Liver (tissue), 10 donors: ENCODE measurements around the gene ZNF653. TPM values are rescaled to one million over a fixed set of nuclear protein-coding genes. Genes with fewer than 3 reads are reported as not detected.
"Not testable (repeated sequence)": the region's sequence is repeated elsewhere in the genome, so short reads cannot be mapped to it uniquely, and the experiment has no call there.

Experiments used
- DNase-seq: peaks from one replicate; pipeline ENCODE4 v3.0.0-alpha.2; 2017; ENCODE audit warnings: low spot score
- H3K27ac ChIP-seq, 2 donors: one replicate each; pipeline ENCODE4 v1.7.0; 2013; ENCODE audit warnings: inconsistent platforms in 2 of 2, low read length in 2 of 2, control low read depth in 1 of 2, low read depth in 1 of 2, mild to moderate bottlenecking in 1 of 2
- H3K27me3 ChIP-seq, 4 donors: one replicate each; pipeline versions ENCODE4 v1.6.1 to v1.7.0; 2013; ENCODE audit warnings: low read length in 3 of 4, inconsistent platforms in 1 of 4, mild to moderate bottlenecking in 1 of 4, moderate library complexity in 1 of 4; ENCODE audit not compliant: control insufficient read depth in 4 of 4, insufficient read depth in 4 of 4
- H3K36me3 ChIP-seq, 4 donors: one replicate each; pipeline versions ENCODE4 v1.6.1 to v1.7.0; 2013; ENCODE audit warnings: low read length in 3 of 4, mild to moderate bottlenecking in 3 of 4, low read depth in 1 of 4, moderate library complexity in 1 of 4; ENCODE audit not compliant: control insufficient read depth in 4 of 4, insufficient read depth in 3 of 4
- H3K4me1 ChIP-seq, 4 donors: one replicate each; pipeline versions ENCODE4 v1.6.1 to v1.7.0; 2013; ENCODE audit warnings: low read length in 3 of 4, mild to moderate bottlenecking in 3 of 4, moderate library complexity in 1 of 4; ENCODE audit not compliant: control insufficient read depth in 4 of 4, insufficient read depth in 4 of 4
- H3K4me3 ChIP-seq, 3 donors: one replicate each; pipeline versions ENCODE4 v1.6.1 to v1.7.0; 2013; ENCODE audit warnings: low read length in 3 of 3, control low read depth in 1 of 3, low read depth in 1 of 3, mild to moderate bottlenecking in 1 of 3
- H3K9ac ChIP-seq, 2 donors: one replicate each; pipeline ENCODE4 v1.7.0; 2013; ENCODE audit warnings: low read length in 2 of 2, mild to moderate bottlenecking in 2 of 2, moderate library complexity in 2 of 2, control low read depth in 1 of 2, low read depth in 1 of 2
- H3K9me3 ChIP-seq, 4 donors: one replicate each; pipeline versions ENCODE4 v1.6.1 to v1.7.0; 2013; ENCODE audit warnings: low read length in 3 of 4; ENCODE audit not compliant: control insufficient read depth in 4 of 4
- HNF4A ChIP-seq, 2 donors: conservative IDR thresholded peaks; 2 replicates each; pipeline ENCODE4 v1.6.1; 2016; ENCODE audit warnings: antibody characterized with exemption in 2 of 2, mild to moderate bottlenecking in 2 of 2
- YY1 ChIP-seq: IDR thresholded peaks from 2 replicates; pipeline ENCODE4 v1.6.1; 2016; ENCODE audit warnings: antibody characterized with exemption, mild to moderate bottlenecking
- WGBS: extraction: QIAGEN DNeasy Blood & Tissue Kit; methylation state at CpG from one replicate; pipeline ENCODE4 v1.1.7; 2013; 5-methylcytosine and 5-hydroxymethylcytosine counted together
- polyA plus RNA-seq, 2 donors: library from polyadenylated mRNA; stranded (reverse) in 1 of 2; unstranded in 1 of 2; fragments of 200-250 nt in 1 of 2; fragments of >200 nt in 1 of 2; fragmentation: Nextera tagmentation in 1 of 2; extraction: Ambion mirVana in 1 of 2; gene quantifications; one replicate each; pipeline versions ENCODE4 v1.2.1 to v1.2.3, GENCODE V29; 2013 to 2015
- small RNA-seq: library from RNA; depleted of rRNA; stranded (forward); fragments of <200 nt; gene quantifications from one replicate; pipeline ENCODE3, GENCODE V24; 2014
- total RNA-seq, 2 donors: library from RNA; depleted of rRNA; stranded (reverse); fragments of >200 nt; gene quantifications; one replicate each; pipeline ENCODE4 v1.2.3, GENCODE V29; 2014
- donor health status: healthy.
- donor health status: healthy.
- donor health status: healthy.
- donor health status: healthy.
- donor health status: healthy.

Gene ZNF653
- total and polyA plus RNA-seq, 4 donors: 1.3 to 4.6 (median 3.1) TPM

GRCh38 chr19:11434703-11435056 is 71.0 kb downstream of the ZNF653 start:
- DNase-seq: no peak
- WGBS: 9% methylated on average over 9 of the region's 9 CpGs

GRCh38 chr19:11433526-11433925 is 72.1 kb downstream of the ZNF653 start:
- not testable (repeated sequence) for H3K27me3 ChIP-seq, DNase-seq, H3K9me3 ChIP-seq, H3K36me3 ChIP-seq, H3K27ac ChIP-seq, H3K9ac ChIP-seq, H3K4me3 ChIP-seq
- H3K4me1 ChIP-seq: peaks cover 9 to 17% (median 15%) of the 10 kb centered on the region in 4 donors
- 98% methylated on average over 3 of the region's 3 CpGs for WGBS

More at GRCh38 chr19:11434703-11435056, 71.0 kb downstream of the ZNF653 start:
- no peaks in the 10 kb centered on the region for H3K9me3 ChIP-seq
- peaks cover 9 to 17% (median 15%) of the 10 kb centered on the region in 4 donors for H3K4me1 ChIP-seq
- H3K9ac ChIP-seq: peak overlapping the region in 1 of 2 donors; percentile 53
- peak overlapping the region in 2 of 3 donors; percentile 27 to 82 for H3K4me3 ChIP-seq
- no peak for TF ChIP-seq HNF4A (conservative IDR thresholded peaks at IDR 0.05)
- TF ChIP-seq YY1: no peak
- no peaks in the 10 kb centered on the region for H3K27me3 ChIP-seq
- H3K36me3 ChIP-seq: peaks cover 0 to 9% (median 4%) of the 10 kb centered on the region in 4 donors
- peak overlapping the region; percentile 52 to 75 for H3K27ac ChIP-seq

Small RNA genes within 50 kb of the gene (small RNA-seq; reads per million reads assigned to genes)
- gene MIR7974 (2.2 reads per million, percentile 88 among the genes with 10 or more reads in this experiment), gene RN7SL833P (0.11 reads per million)

Other genes starting within 250 kb of the ZNF653 start
- gene DOCK6, start 243.3 kb downstream of the ZNF653 start, total RNA-seq: 10 to 100 TPM in 1 of 2 donors, 1 to 10 TPM in 1; 4.9 to 15.8 TPM
- 10 to 100 TPM; 13.2 to 14.2 TPM for gene DOCK6, start 243.3 kb downstream of the ZNF653 start, polyA plus RNA-seq
- not detected for gene TSPAN16, start 209.7 kb downstream of the ZNF653 start, total RNA-seq
- not detected for gene TSPAN16, start 209.7 kb downstream of the ZNF653 start, polyA plus RNA-seq
- 10 to 100 TPM in 1 of 2 donors, 1 to 10 TPM in 1; 9.5 to 10.2 TPM for gene RAB3D, start 166.2 kb downstream of the ZNF653 start, total RNA-seq
- gene RAB3D, start 166.2 kb downstream of the ZNF653 start, polyA plus RNA-seq: 1 to 10 TPM; 1.1 to 1.4 TPM
- 100 to 1,000 TPM; 110 to 268 TPM for gene TMEM205, start 159.6 kb downstream of the ZNF653 start, total RNA-seq
- 100 to 1,000 TPM; 275 to 410 TPM for gene TMEM205, start 159.6 kb downstream of the ZNF653 start, polyA plus RNA-seq
- gene CCDC159, start 159.3 kb downstream of the ZNF653 start, total RNA-seq: 10 to 100 TPM in 1 of 2 donors, 1 to 10 TPM in 1; 6.3 to 19.3 TPM
- gene CCDC159, start 159.3 kb downstream of the ZNF653 start, polyA plus RNA-seq: 10 to 100 TPM; 13.7 to 25.2 TPM
- 1 to 10 TPM; 1.3 to 6.9 TPM for gene PLPPR2, start 150.4 kb downstream of the ZNF653 start, total RNA-seq
- 10 to 100 TPM in 1 of 2 donors, 1 to 10 TPM in 1; 7.6 to 12.6 TPM for gene PLPPR2, start 150.4 kb downstream of the ZNF653 start, polyA plus RNA-seq
- gene SWSAP1, start 131.2 kb downstream of the ZNF653 start, total RNA-seq: 1 to 10 TPM in 1 of 2 donors, under 1 TPM in 1; 0.98 to 1.0 TPM
- gene SWSAP1, start 131.2 kb downstream of the ZNF653 start, polyA plus RNA-seq: 1 to 10 TPM; 2.5 to 6.4 TPM
- gene EPOR, start 121.5 kb downstream of the ZNF653 start, total RNA-seq: 10 to 100 TPM in 1 of 2 donors, 1 to 10 TPM in 1; 6.4 to 70.9 TPM
- gene EPOR, start 121.5 kb downstream of the ZNF653 start, polyA plus RNA-seq: 1 to 10 TPM; 6.3 to 7.6 TPM
- gene RGL3, start 86.5 kb downstream of the ZNF653 start, total RNA-seq: 10 to 100 TPM in 1 of 2 donors, 1 to 10 TPM in 1; 2.4 to 19.8 TPM
- gene RGL3, start 86.5 kb downstream of the ZNF653 start, polyA plus RNA-seq: 1 to 10 TPM; 5.7 to 9.8 TPM
- gene ODAD3, start 70.7 kb downstream of the ZNF653 start, total RNA-seq: under 1 TPM in 1 of 2 donors, not detected in 1; 0.08 TPM
- under 1 TPM; 0.21 to 0.46 TPM for gene ODAD3, start 70.7 kb downstream of the ZNF653 start, polyA plus RNA-seq
- 100 to 1,000 TPM in 1 of 2 donors, 10 to 100 TPM in 1; 53.0 to 104 TPM for gene PRKCSH, start 70.2 kb downstream of the ZNF653 start, total RNA-seq
- 100 to 1,000 TPM in 1 of 2 donors, 10 to 100 TPM in 1; 42.9 to 165 TPM for gene PRKCSH, start 70.2 kb downstream of the ZNF653 start, polyA plus RNA-seq
- not detected for gene ELAVL3, start 24.8 kb downstream of the ZNF653 start, total RNA-seq
- not detected for gene ELAVL3, start 24.8 kb downstream of the ZNF653 start, polyA plus RNA-seq
- 10 to 100 TPM; 20.5 to 34.9 TPM for gene ECSIT, start 23.3 kb upstream of the ZNF653 start, total RNA-seq
- 10 to 100 TPM; 27.2 to 37.4 TPM for gene ECSIT, start 23.3 kb upstream of the ZNF653 start, polyA plus RNA-seq
- gene CNN1, start 33.0 kb upstream of the ZNF653 start, total RNA-seq: 1 to 10 TPM in 1 of 2 donors, under 1 TPM in 1; 0.09 to 5.9 TPM
- 1 to 10 TPM in 1 of 2 donors, under 1 TPM in 1; 0.29 to 4.1 TPM for gene CNN1, start 33.0 kb upstream of the ZNF653 start, polyA plus RNA-seq
- 10 to 100 TPM; 11.1 to 15.5 TPM for gene ELOF1, start 53.4 kb upstream of the ZNF653 start, total RNA-seq
- gene ELOF1, start 53.4 kb upstream of the ZNF653 start, polyA plus RNA-seq: 10 to 100 TPM; 32.5 to 37.9 TPM
- 10 to 100 TPM; 20.7 to 30.5 TPM for gene ACP5, start 71.8 kb upstream of the ZNF653 start, total RNA-seq
- gene ACP5, start 71.8 kb upstream of the ZNF653 start, polyA plus RNA-seq: 10 to 100 TPM; 18.6 to 26.9 TPM
- 1 to 10 TPM; 7.6 to 9.6 TPM for gene ZNF627, start 91.6 kb upstream of the ZNF653 start, total RNA-seq
- gene ZNF627, start 91.6 kb upstream of the ZNF653 start, polyA plus RNA-seq: 1 to 10 TPM; 3.2 to 3.3 TPM
- 1 to 10 TPM; 3.1 to 6.4 TPM for gene ZNF823, start 233.1 kb upstream of the ZNF653 start, total RNA-seq
- gene ZNF823, start 233.1 kb upstream of the ZNF653 start, polyA plus RNA-seq: 1 to 10 TPM; 2.4 to 3.0 TPM